GM12878 (cell line): ENCODE measurements around the gene IRGQ. TPM values are rescaled to one million over a fixed set of nuclear protein-coding genes. Genes with fewer than 3 reads are reported as not detected.

Experiments
- ATAC-seq: fragments of 200-7000 bp; cut with Tn5 transposase; 3 replicates; pipeline ENCODE4 v1.9.1; 2020; ENCODE audit warnings: mild to moderate bottlenecking, moderate library complexity
- BruUV-seq: library from RNA; stranded (reverse); fragments of 400-500 nt; replicated peaks from 2 replicates; lab custom pipeline; 2021; lab: Mats Ljungman, UMichigan
- CTCF ChIA-PET: fragments of 300-600 bp; sonication (Branson Sonifier 250); formaldehyde crosslinking; extraction: SDS; loops from one replicate; lab custom pipeline; 2021; ENCODE audit warnings: inconsistent platforms; lab: Yijun Ruan, JAX
- POLR2A ChIA-PET: fragments of 350-600 bp; formaldehyde crosslinking; extraction: SDS; loops from one replicate; lab custom pipeline; 2021; ENCODE audit warnings: inconsistent platforms; lab: Charles Lee
- RAD21 ChIA-PET: fragments of 300-600 bp; sonication (Branson Sonifier 250); formaldehyde crosslinking; loops from one replicate; lab custom pipeline; 2023; ENCODE audit warnings: antibody characterized with exemption; ENCODE audit not compliant: unreplicated experiment; lab: Charles Lee
- SMC1A ChIA-PET: fragments of 300-600 bp; sonication (Branson Sonifier 250); formaldehyde crosslinking; loops from one replicate; lab custom pipeline; 2023; ENCODE audit not compliant: unreplicated experiment, uncharacterized antibody; lab: Charles Lee
- DNase-seq: peaks from one replicate; pipeline ENCODE4 v3.0.0-alpha.2; 2011; ENCODE audit warnings: low read depth, low spot score
- FAIRE-seq: peaks from 3 replicates; lab custom pipeline; 2011; peaks lifted over from hg19 to GRCh38; lab: Jason Lieb, UNC
- H2AFZ ChIP-seq: 2 replicates; pipeline ENCODE4 v1.6.0; 2011; ENCODE audit warnings: low read depth, low read length, control low read depth; ENCODE audit not compliant: control insufficient read depth
- H3K27ac ChIP-seq: 2 replicates; pipeline ENCODE4 v1.5.1; 2011; ENCODE audit warnings: control low read depth; ENCODE audit not compliant: control insufficient read depth, insufficient read depth
- H3K27me3 ChIP-seq, 2 experiments: replicated peaks in 1 of 2; 2 replicates each; pipeline versions ENCODE4 v1.6.0 to v1.6.1; 2011; ENCODE audit warnings: low read length in 1 of 2; ENCODE audit not compliant: control insufficient read depth in 2 of 2, insufficient read depth in 2 of 2
- H3K36me3 ChIP-seq, 2 experiments: 2 replicates each; pipeline ENCODE4 v1.5.1; 2011; ENCODE audit warnings: low read length in 1 of 2; ENCODE audit not compliant: control insufficient read depth in 2 of 2, insufficient read depth in 2 of 2
- H3K4me1 ChIP-seq: 2 replicates; pipeline ENCODE4 v1.6.1; 2011; ENCODE audit warnings: mild to moderate bottlenecking, low read length, moderate library complexity, mixed read lengths; ENCODE audit not compliant: control insufficient read depth, insufficient read depth
- H3K4me2 ChIP-seq: 2 replicates; pipeline ENCODE4 v1.6.0; 2011; ENCODE audit warnings: control low read depth; ENCODE audit not compliant: control insufficient read depth, insufficient read depth
- H3K4me3 ChIP-seq: fragments of 200-600 bp; sonication (generic); 2 replicates; pipeline ENCODE4 v1.5.1; 2016
- H3K79me2 ChIP-seq: 2 replicates; pipeline ENCODE4 v1.6.0; 2011; ENCODE audit warnings: low read length; ENCODE audit not compliant: control insufficient read depth, insufficient read depth
- H3K9ac ChIP-seq: 2 replicates; pipeline ENCODE4 v1.8.0; 2011; ENCODE audit warnings: low read length, control low read depth, mixed read lengths; ENCODE audit not compliant: control insufficient read depth, insufficient read depth
- H3K9me3 ChIP-seq: replicated peaks from 3 replicates; pipeline ENCODE4 v1.5.1; 2011; ENCODE audit warnings: mild to moderate bottlenecking, low read length; ENCODE audit not compliant: control insufficient read depth, insufficient read depth
- H4K20me1 ChIP-seq: 2 replicates; pipeline ENCODE4 v1.6.0; 2011; ENCODE audit not compliant: control insufficient read depth, insufficient read depth
- CEBPB ChIP-seq, 2 experiments: fragments of 150-350 bp in 1 of 2; IDR thresholded peaks; 2 replicates each; pipeline ENCODE4 v1.6.1; 2012 to 2014; ENCODE audit warnings: low read depth in 2 of 2, low read length in 2 of 2, borderline replicate concordance in 1 of 2, inconsistent platforms in 1 of 2
- CHD4 ChIP-seq: fragments of 200-600 bp; sonication (generic); IDR thresholded peaks from 2 replicates; pipeline ENCODE4 v1.6.1; 2016; ENCODE audit warnings: mild to moderate bottlenecking
- CREB1 ChIP-seq: IDR thresholded peaks from 2 replicates; pipeline ENCODE4 v1.6.1; 2012; ENCODE audit warnings: low read depth, mild to moderate bottlenecking, inconsistent platforms
- JUNB ChIP-seq: IDR thresholded peaks from 2 replicates; pipeline ENCODE4 v1.6.1; 2016; ENCODE audit warnings: antibody characterized with exemption, mild to moderate bottlenecking
- ZNF274 ChIP-seq: IDR thresholded peaks from one replicate; pipeline ENCODE4 v1.8.0; 2011; ENCODE audit not compliant: insufficient read length, insufficient read depth
- WGBS: methylation state at CpG from one replicate; pipeline ENCODE4 v1.1.6; 2016; ENCODE audit warnings: low lambda C conversion rate; ENCODE audit not compliant: insufficient replicate concordance, insufficient coverage; ENCODE audit errors: missing lambda C conversion rate; 5-methylcytosine and 5-hydroxymethylcytosine counted together
- in situ Hi-C: fragments of 300-500 bp; cut with MboI; formaldehyde crosslinking; loops from 9 replicates; pipeline ENCODE4 v1.14.3; 2018; ENCODE audit warnings: mixed read lengths
- intact Hi-C: fragments of 100-400 bp; cut with micrococcal nuclease; formaldehyde crosslinking; loops from one replicate; pipeline ENCODE4 v1.14.2; 2022; ENCODE audit not compliant: unreplicated experiment
- polyA plus RNA-seq, 11 experiments: library from polyadenylated mRNA; depleted of rRNA in 4 of 11; unstranded in 6 of 11; stranded (reverse) in 5 of 11; fragments of >200 nt; fragmentation: Nextera tagmentation in 4 of 11; fragmentation: Illumina TruSeq in 1 of 11; extraction: Ambion mirVana in 4 of 11; extraction: Trizol in 1 of 11; gene quantifications; 1 replicate in 1 of 11; 2 replicates in 10 of 11; pipeline versions ENCODE4 v1.2.1 to v1.2.3, GENCODE V29; 2011 to 2016; ENCODE audit warnings: inconsistent platforms in 2 of 11, missing spikeins in 2 of 11, low read depth in 1 of 11
- total RNA-seq, 4 experiments: library from RNA; depleted of rRNA in 3 of 4; stranded (reverse); fragments of >200 nt in 3 of 4; fragmentation: Illumina TruSeq in 1 of 4; extraction: Trizol in 1 of 4; gene quantifications; 2 replicates each; pipeline versions ENCODE4 v1.2.1 to v1.2.3, GENCODE V29; 2013 to 2021
- TF ChIP-seq, protein P1 (sequence below): fragments of 450-650 bp; IDR thresholded peaks from 2 replicates; pipeline ENCODE4 v1.6.1; 2017; ENCODE audit warnings: low read depth, mild to moderate bottlenecking, moderate library complexity
- TF ChIP-seq, protein P2 (sequence below): fragments of 450-650 bp; formaldehyde crosslinking; IDR thresholded peaks from 2 replicates; pipeline ENCODE4 v1.4.0; 2020; ENCODE audit warnings: mild to moderate bottlenecking, moderate library complexity
- TF ChIP-seq, protein P3 (sequence below): fragments of 150-350 bp; IDR thresholded peaks from 2 replicates; pipeline ENCODE4 v1.6.1; 2016; ENCODE audit warnings: low read depth, low read length
- TF ChIP-seq, protein P4 (sequence below): fragments of 450-650 bp; IDR thresholded peaks from 2 replicates; pipeline ENCODE4 v1.6.1; 2018; ENCODE audit warnings: borderline replicate concordance, mild to moderate bottlenecking; ENCODE audit not compliant: partially characterized antibody

Gene IRGQ
- total and polyA plus RNA-seq, 10 of the 15 experiments (the other 5 are each of a cell fraction or from before 2014, with no cell fraction given): 3.3 to 20.8 (median 9.0) TPM

DNA sequence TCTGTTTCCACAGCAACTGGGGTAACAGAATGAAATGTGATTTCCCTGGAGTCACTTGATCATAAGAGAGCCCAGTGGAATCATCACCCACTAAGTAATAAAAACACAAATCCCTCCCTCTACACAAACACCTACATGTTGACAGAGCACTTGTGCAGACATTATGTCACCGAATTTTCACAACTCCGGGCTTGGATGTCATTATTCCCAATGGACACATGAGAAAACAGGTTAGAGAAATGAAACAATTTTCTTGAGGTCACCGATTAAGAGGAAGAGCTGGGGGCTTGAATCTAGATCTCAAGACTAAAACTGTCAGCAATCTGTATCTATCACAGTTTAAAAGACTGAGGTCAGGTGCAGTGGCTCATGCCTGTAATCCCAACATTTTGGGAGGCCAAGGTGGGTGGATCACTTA is 23.8 kb downstream of the IRGQ start:
- intact Hi-C loops: no loop called here
- WGBS: 99% methylated on average over 3 of the region's 3 CpGs

More for the DNA sequence above, 23.8 kb downstream of the IRGQ start:
- TF ChIP-seq, protein P1, sequence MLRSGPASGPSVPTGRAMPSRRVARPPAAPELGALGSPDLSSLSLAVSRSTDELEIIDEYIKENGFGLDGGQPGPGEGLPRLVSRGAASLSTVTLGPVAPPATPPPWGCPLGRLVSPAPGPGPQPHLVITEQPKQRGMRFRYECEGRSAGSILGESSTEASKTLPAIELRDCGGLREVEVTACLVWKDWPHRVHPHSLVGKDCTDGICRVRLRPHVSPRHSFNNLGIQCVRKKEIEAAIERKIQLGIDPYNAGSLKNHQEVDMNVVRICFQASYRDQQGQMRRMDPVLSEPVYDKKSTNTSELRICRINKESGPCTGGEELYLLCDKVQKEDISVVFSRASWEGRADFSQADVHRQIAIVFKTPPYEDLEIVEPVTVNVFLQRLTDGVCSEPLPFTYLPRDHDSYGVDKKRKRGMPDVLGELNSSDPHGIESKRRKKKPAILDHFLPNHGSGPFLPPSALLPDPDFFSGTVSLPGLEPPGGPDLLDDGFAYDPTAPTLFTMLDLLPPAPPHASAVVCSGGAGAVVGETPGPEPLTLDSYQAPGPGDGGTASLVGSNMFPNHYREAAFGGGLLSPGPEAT: no peak
- TF ChIP-seq CHD4 (no peak), CEBPB (IDR thresholded peaks at IDR 0.05; ENCODE audit: borderline replicate concordance in 1 of 2, low read depth in 2 of 2, low read length in 2 of 2) (no peak), CREB1 (no peak), JUNB (no peak), ZNF274 (no peak)
- TF ChIP-seq, protein P2, sequence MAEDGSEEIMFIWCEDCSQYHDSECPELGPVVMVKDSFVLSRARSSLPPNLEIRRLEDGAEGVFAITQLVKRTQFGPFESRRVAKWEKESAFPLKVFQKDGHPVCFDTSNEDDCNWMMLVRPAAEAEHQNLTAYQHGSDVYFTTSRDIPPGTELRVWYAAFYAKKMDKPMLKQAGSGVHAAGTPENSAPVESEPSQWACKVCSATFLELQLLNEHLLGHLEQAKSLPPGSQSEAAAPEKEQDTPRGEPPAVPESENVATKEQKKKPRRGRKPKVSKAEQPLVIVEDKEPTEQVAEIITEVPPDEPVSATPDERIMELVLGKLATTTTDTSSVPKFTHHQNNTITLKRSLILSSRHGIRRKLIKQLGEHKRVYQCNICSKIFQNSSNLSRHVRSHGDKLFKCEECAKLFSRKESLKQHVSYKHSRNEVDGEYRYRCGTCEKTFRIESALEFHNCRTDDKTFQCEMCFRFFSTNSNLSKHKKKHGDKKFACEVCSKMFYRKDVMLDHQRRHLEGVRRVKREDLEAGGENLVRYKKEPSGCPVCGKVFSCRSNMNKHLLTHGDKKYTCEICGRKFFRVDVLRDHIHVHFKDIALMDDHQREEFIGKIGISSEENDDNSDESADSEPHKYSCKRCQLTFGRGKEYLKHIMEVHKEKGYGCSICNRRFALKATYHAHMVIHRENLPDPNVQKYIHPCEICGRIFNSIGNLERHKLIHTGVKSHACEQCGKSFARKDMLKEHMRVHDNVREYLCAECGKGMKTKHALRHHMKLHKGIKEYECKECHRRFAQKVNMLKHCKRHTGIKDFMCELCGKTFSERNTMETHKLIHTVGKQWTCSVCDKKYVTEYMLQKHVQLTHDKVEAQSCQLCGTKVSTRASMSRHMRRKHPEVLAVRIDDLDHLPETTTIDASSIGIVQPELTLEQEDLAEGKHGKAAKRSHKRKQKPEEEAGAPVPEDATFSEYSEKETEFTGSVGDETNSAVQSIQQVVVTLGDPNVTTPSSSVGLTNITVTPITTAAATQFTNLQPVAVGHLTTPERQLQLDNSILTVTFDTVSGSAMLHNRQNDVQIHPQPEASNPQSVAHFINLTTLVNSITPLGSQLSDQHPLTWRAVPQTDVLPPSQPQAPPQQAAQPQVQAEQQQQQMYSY (CRISPR knock-in tag): no peak
- TF ChIP-seq, protein P3, sequence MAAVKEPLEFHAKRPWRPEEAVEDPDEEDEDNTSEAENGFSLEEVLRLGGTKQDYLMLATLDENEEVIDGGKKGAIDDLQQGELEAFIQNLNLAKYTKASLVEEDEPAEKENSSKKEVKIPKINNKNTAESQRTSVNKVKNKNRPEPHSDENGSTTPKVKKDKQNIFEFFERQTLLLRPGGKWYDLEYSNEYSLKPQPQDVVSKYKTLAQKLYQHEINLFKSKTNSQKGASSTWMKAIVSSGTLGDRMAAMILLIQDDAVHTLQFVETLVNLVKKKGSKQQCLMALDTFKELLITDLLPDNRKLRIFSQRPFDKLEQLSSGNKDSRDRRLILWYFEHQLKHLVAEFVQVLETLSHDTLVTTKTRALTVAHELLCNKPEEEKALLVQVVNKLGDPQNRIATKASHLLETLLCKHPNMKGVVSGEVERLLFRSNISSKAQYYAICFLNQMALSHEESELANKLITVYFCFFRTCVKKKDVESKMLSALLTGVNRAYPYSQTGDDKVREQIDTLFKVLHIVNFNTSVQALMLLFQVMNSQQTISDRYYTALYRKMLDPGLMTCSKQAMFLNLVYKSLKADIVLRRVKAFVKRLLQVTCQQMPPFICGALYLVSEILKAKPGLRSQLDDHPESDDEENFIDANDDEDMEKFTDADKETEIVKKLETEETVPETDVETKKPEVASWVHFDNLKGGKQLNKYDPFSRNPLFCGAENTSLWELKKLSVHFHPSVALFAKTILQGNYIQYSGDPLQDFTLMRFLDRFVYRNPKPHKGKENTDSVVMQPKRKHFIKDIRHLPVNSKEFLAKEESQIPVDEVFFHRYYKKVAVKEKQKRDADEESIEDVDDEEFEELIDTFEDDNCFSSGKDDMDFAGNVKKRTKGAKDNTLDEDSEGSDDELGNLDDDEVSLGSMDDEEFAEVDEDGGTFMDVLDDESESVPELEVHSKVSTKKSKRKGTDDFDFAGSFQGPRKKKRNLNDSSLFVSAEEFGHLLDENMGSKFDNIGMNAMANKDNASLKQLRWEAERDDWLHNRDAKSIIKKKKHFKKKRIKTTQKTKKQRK: no peak
- TF ChIP-seq, protein P4, sequence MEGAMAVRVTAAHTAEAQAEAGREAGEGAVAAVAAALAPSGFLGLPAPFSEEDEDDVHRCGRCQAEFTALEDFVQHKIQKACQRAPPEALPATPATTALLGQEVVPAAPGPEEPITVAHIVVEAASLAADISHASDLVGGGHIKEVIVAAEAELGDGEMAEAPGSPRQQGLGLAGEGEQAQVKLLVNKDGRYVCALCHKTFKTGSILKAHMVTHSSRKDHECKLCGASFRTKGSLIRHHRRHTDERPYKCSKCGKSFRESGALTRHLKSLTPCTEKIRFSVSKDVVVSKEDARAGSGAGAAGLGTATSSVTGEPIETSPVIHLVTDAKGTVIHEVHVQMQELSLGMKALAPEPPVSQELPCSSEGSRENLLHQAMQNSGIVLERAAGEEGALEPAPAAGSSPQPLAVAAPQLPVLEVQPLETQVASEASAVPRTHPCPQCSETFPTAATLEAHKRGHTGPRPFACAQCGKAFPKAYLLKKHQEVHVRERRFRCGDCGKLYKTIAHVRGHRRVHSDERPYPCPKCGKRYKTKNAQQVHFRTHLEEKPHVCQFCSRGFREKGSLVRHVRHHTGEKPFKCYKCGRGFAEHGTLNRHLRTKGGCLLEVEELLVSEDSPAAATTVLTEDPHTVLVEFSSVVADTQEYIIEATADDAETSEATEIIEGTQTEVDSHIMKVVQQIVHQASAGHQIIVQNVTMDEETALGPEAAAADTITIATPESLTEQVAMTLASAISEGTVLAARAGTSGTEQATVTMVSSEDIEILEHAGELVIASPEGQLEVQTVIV: no peak
- Histone ChIP-seq H3K9ac (no peak overlapping the region), H4K20me1 (no peaks in the 10 kb centered on the region), H3K4me3 (no peak overlapping the region), H3K4me1 (peaks cover 5% of the 10 kb centered on the region), H2AFZ (no peak overlapping the region), H3K27ac (no peak overlapping the region), H3K9me3 (no peaks in the 10 kb centered on the region), H3K27me3 (no peaks in the 10 kb centered on the region), H3K4me2 (no peak overlapping the region), H3K79me2 (peaks cover 9% of the 10 kb centered on the region), H3K36me3 (peaks cover 0 to 3% of the 10 kb centered on the region in 2 experiments; a peak in 1 of 4 replicates)
- no peak for ATAC-seq
- ChIA-PET POLR2A (interaction anchor here (1.1 kb wide), 1 partner anchor 25 kb away, joined by 4 read pairs; the partner anchor contains the start of gene ZNF576), RAD21 (interaction anchor here (0.7 to 1.6 kb wide), 3 partner anchors 17 to 39 kb away, joined by 3 to 6 read pairs (median 4); partner anchors contain the start of gene ZNF575), CTCF (interaction anchor here (1.2 to 9.0 kb wide), 3 partner anchors 12 to 23 kb away, joined by 4 to 99 read pairs (median 17); partner anchors contain the start of genes IRGQ and ZNF576), SMC1A (interaction anchor here (1.2 to 2.1 kb wide), 2 partner anchors 17 to 22 kb away, joined by 4 to 7 read pairs; no protein-coding TSS in a partner anchor)
- in situ Hi-C loops: no loop called here
- no peak for DNase-seq
- FAIRE-seq: no peak
- BruUV-seq: no TSS peak
